HCT116 (cell line): ENCODE measurements around the gene WWOX. TPM values are rescaled to one million over a fixed set of nuclear protein-coding genes. Genes with fewer than 3 reads are reported as not detected.

Experiments used
- ATAC-seq: fragments of 200-7000 bp; cut with Tn5 transposase; 2 replicates; pipeline ENCODE4 v1.9.1; 2020; ENCODE audit warnings: mild to moderate bottlenecking, moderate library complexity
- BruUV-seq: library from RNA; stranded (reverse); fragments of 400-500 nt; replicated peaks from 2 replicates; lab custom pipeline; 2021; lab: Mats Ljungman, UMichigan
- CTCF ChIA-PET: fragments of 300-600 bp; sonication (Branson Sonifier 250); formaldehyde crosslinking; loops from one replicate; lab custom pipeline; 2021; ENCODE audit warnings: antibody characterized with exemption; lab: Charles Lee
- POLR2A ChIA-PET: fragments of 300-600, 350-600 bp; sonication (Branson Sonifier 250); formaldehyde crosslinking; loops from one replicate; lab custom pipeline; 2021; ENCODE audit warnings: antibody characterized with exemption; lab: Charles Lee
- RAD21 ChIA-PET, 2 experiments: fragments of 300-600 bp; sonication (Branson Sonifier 250); formaldehyde crosslinking; loops; one replicate each; lab custom pipeline; 2023; ENCODE audit warnings: low total read pairs in 2 of 2; ENCODE audit not compliant: uncharacterized antibody in 2 of 2, unreplicated experiment in 2 of 2, low non-redundant PET in 1 of 2; lab: Charles Lee
- DNase-seq: peaks from one replicate; pipeline ENCODE4 v3.0.0-alpha.2; 2010; ENCODE audit warnings: low read depth, low spot score
- H2AFZ ChIP-seq: fragments of 200-600 bp; shearing (Covaris generic), sonication (generic); 2 replicates; pipeline ENCODE4 v1.6.1; 2017; ENCODE audit warnings: low read depth, mixed run types, mixed read lengths, antibody characterized with exemption, low read length; ENCODE audit not compliant: poor library complexity, severe bottlenecking
- H3K27ac ChIP-seq: 2 replicates; pipeline ENCODE4 v1.5.1; 2012; ENCODE audit warnings: low read depth, low read length
- H3K27me3 ChIP-seq: fragments of 200-600 bp; sonication (generic); 2 replicates; pipeline ENCODE4 v1.6.1; 2016; ENCODE audit warnings: mixed run types, low read length, mixed read lengths; ENCODE audit not compliant: insufficient read depth
- H3K36me3 ChIP-seq, 2 experiments: fragments of 200-500 bp in 1 of 2; fragments of 200-600 bp in 1 of 2; sonication (Bioruptor generic) in 1 of 2; sonication (generic) in 1 of 2; 2 replicates each; pipeline versions ENCODE4 v1.5.1 to v1.6.1; 2014 to 2016; ENCODE audit warnings: low read length in 2 of 2, inconsistent platforms in 1 of 2, mixed read lengths in 1 of 2, mixed run types in 1 of 2; ENCODE audit not compliant: insufficient read depth in 2 of 2, control insufficient read depth in 1 of 2
- H3K4me1 ChIP-seq, 2 experiments: fragments of 200-600 bp in 1 of 2; sonication (generic) in 1 of 2; 2 replicates each; pipeline versions ENCODE4 v1.5.1 to v1.6.1; 2012 to 2017; ENCODE audit warnings: low read length in 2 of 2, inconsistent platforms in 1 of 2, mild to moderate bottlenecking in 1 of 2, mixed read lengths in 1 of 2, mixed run types in 1 of 2, moderate library complexity in 1 of 2; ENCODE audit not compliant: insufficient read depth in 2 of 2, control insufficient read depth in 1 of 2
- H3K4me2 ChIP-seq: fragments of 200-600 bp; sonication (generic); 2 replicates; pipeline ENCODE4 v1.6.1; 2017; ENCODE audit warnings: mixed run types, low read length, mixed read lengths
- H3K4me3 ChIP-seq, 2 experiments: fragments of 200-600 bp in 1 of 2; sonication (generic) in 1 of 2; replicated peaks in 1 of 2; 2 replicates each; pipeline ENCODE4 v1.5.1; 2011 to 2016; ENCODE audit warnings: low read length in 2 of 2, control low read depth in 1 of 2, low read depth in 1 of 2, mild to moderate bottlenecking in 1 of 2, mixed read lengths in 1 of 2, mixed run types in 1 of 2
- H3K79me2 ChIP-seq: fragments of 200-600 bp; sonication (generic); 2 replicates; pipeline ENCODE4 v1.6.1; 2017; ENCODE audit warnings: mild to moderate bottlenecking, mixed run types, low read length, moderate library complexity, mixed read lengths; ENCODE audit not compliant: insufficient read depth
- H3K9ac ChIP-seq: fragments of 200-600 bp; sonication (generic); 2 replicates; pipeline ENCODE4 v1.6.1; 2016; ENCODE audit warnings: low read length, mixed read lengths
- H3K9me2 ChIP-seq: fragments of 200-600 bp; sonication (generic), shearing (Covaris generic); 2 replicates; pipeline ENCODE4 v1.6.1; 2017; ENCODE audit warnings: mixed run types, mild to moderate bottlenecking, moderate library complexity; ENCODE audit not compliant: insufficient read depth
- H3K9me3 ChIP-seq, 2 experiments: fragments of 200-500 bp in 1 of 2; fragments of 200-600 bp in 1 of 2; sonication (Bioruptor generic) in 1 of 2; sonication (generic) in 1 of 2; 2 replicates each; pipeline ENCODE4 v1.6.1; 2014 to 2017; ENCODE audit warnings: low read length in 2 of 2, mixed read lengths in 2 of 2, inconsistent platforms in 1 of 2, low read depth in 1 of 2, mild to moderate bottlenecking in 1 of 2, mixed run types in 1 of 2, moderate library complexity in 1 of 2; ENCODE audit not compliant: control insufficient read depth in 1 of 2, insufficient read depth in 1 of 2
- H4K20me1 ChIP-seq: fragments of 200-600 bp; sonication (generic), shearing (Covaris generic); 2 replicates; pipeline ENCODE4 v1.6.1; 2017; ENCODE audit warnings: mixed run types, mild to moderate bottlenecking, moderate library complexity; ENCODE audit not compliant: insufficient read depth
- FOSL1 ChIP-seq: IDR thresholded peaks from 2 replicates; pipeline ENCODE4 v1.6.1; 2012; ENCODE audit warnings: low read depth
- RAD21 ChIP-seq: IDR thresholded peaks from 2 replicates; pipeline ENCODE4 v1.6.1; 2012; ENCODE audit warnings: low read depth, mild to moderate bottlenecking
- SIN3A ChIP-seq: IDR thresholded peaks from 2 replicates; pipeline ENCODE4 v1.6.1; 2012; ENCODE audit warnings: low read depth
- intact Hi-C: fragments of 100-400 bp; cut with micrococcal nuclease; formaldehyde crosslinking; loops from 2 replicates; pipeline ENCODE4 v1.10.0; 2022
- total RNA-seq: library from RNA; stranded (reverse); gene quantifications from one replicate; pipeline ENCODE4 v1.2.1, GENCODE V29; 2021; ENCODE audit not compliant: unreplicated experiment

Gene WWOX
- total RNA-seq, 1 experiment from 2014 or later = 13.7 TPM

- ATAC-seq (no peak), DNase-seq (no peak)
- intact Hi-C loops = no loop called here
- Histone ChIP-seq H3K79me2 (no peaks in the 10 kb centered on the region), H3K9me3 (peaks cover 0 to 3% of the 10 kb centered on the region in 2 experiments; a peak in 1 of 4 replicates), H3K4me2 (no peak overlapping the region), H3K36me3 (no peaks in the 10 kb centered on the region), H3K27ac (no peak overlapping the region), H3K9me2 (no peaks in the 10 kb centered on the region), H3K27me3 (no peaks in the 10 kb centered on the region), H4K20me1 (no peaks in the 10 kb centered on the region), H3K4me3 (no peak overlapping the region), H3K9ac (no peak overlapping the region), H3K4me1 (no peaks in the 10 kb centered on the region), H2AFZ (no peak overlapping the region)
- CTCF ChIA-PET = no interaction called here
- POLR2A ChIA-PET = no interaction called here
- no TSS peak for BruUV-seq
- TF ChIP-seq RAD21 (no peak), FOSL1 (no peak), SIN3A (no peak)
- RAD21 ChIA-PET = no interaction called here
Measured at GRCh38 chr16:79019431-79019830, 920.0 kb downstream of the WWOX start.

- Histone ChIP-seq H3K4me1 (no peaks in the 10 kb centered on the region), H3K36me3 (no peaks in the 10 kb centered on the region), H4K20me1 (no peaks in the 10 kb centered on the region), H3K9me2 (no peaks in the 10 kb centered on the region), H3K27ac (no peak overlapping the region), H3K79me2 (no peaks in the 10 kb centered on the region), H3K4me3 (no peak overlapping the region), H3K27me3 (no peaks in the 10 kb centered on the region), H3K4me2 (no peak overlapping the region), H3K9ac (no peak overlapping the region), H3K9me3 (peaks cover 0 to 3% of the 10 kb centered on the region in 2 experiments; a peak in 1 of 4 replicates), H2AFZ (no peak overlapping the region)
- intact Hi-C loops = no loop called here
- no peak for TF ChIP-seq SIN3A
- ChIA-PET CTCF (no interaction called here), RAD21 (no interaction called here), POLR2A (no interaction called here)
- no peak for ATAC-seq
- no peak for DNase-seq
- no TSS peak for BruUV-seq
Measured at GRCh38 chr16:79021991-79022630, 922.7 kb downstream of the WWOX start.
